ENCODE data around the gene WNT9A. TPM values are rescaled to one million over a fixed set of nuclear protein-coding genes. Genes with fewer than 3 reads are reported as not detected.

The WNT9A gene
- total RNA-seq, 1 donor from 2014 or later = 10.2 TPM

GRCh38 chr1:227958617-227959324, 11.0 kb upstream of the WNT9A start:
- Histone ChIP-seq H3K27ac (no peak overlapping the region), H3K4me1 (no peaks in the 10 kb centered on the region), H3K9me3 (peaks cover 4% of the 10 kb centered on the region), H3K4me3 (no peak overlapping the region), H3K36me3 (no peaks in the 10 kb centered on the region), H3K27me3 (peaks cover 24% of the 10 kb centered on the region)
- DNase-seq = no peak
- no peak for TF ChIP-seq CTCF (IDR thresholded peaks at IDR 0.05)
- no peak for ATAC-seq
- intact Hi-C loops (cut with DNase I) = no loop called here

- Histone ChIP-seq H3K27ac (no peak overlapping the region), H3K9me3 (peaks cover 4% of the 10 kb centered on the region), H3K4me3 (no peak overlapping the region), H3K4me1 (no peaks in the 10 kb centered on the region), H3K36me3 (no peaks in the 10 kb centered on the region), H3K27me3 (peaks cover 24% of the 10 kb centered on the region)
- no peak for TF ChIP-seq CTCF (IDR thresholded peaks at IDR 0.05)
- DNase-seq (no peak), ATAC-seq (no peak)
- intact Hi-C loops (cut with DNase I) = no loop called here
These were observed 8.1 kb upstream of the WNT9A start for GRCh38 chr1:227955808-227956207.

GRCh38 chr1:227954163-227954850, 6.6 kb upstream of the WNT9A start:
- peaks cover 24% of the 10 kb centered on the region for H3K27me3 ChIP-seq

GRCh38 chr1:227953022-227953412, 5.3 kb upstream of the WNT9A start:
- Histone ChIP-seq H3K36me3 (no peaks in the 10 kb centered on the region), H3K27me3 (peaks cover 35% of the 10 kb centered on the region)

More at GRCh38 chr1:227954163-227954850, 6.6 kb upstream of the WNT9A start:
- H3K36me3 ChIP-seq = no peaks in the 10 kb centered on the region
- H3K9me3 ChIP-seq = peaks cover 4% of the 10 kb centered on the region
- H3K27ac ChIP-seq = no peak overlapping the region
- intact Hi-C loops (cut with DNase I) = no loop called here
- ATAC-seq (no peak), DNase-seq (no peak)
- no peaks in the 10 kb centered on the region for H3K4me1 ChIP-seq
- no peak for TF ChIP-seq CTCF (IDR thresholded peaks at IDR 0.05)
- no peak overlapping the region for H3K4me3 ChIP-seq

GRCh38 chr1:227952374-227953021, 4.8 kb upstream of the WNT9A start:
- no peaks in the 10 kb centered on the region for H3K36me3 ChIP-seq
- peak; percentile 50 for DNase-seq
- no peak overlapping the region for H3K4me3 ChIP-seq
- peaks cover 6% of the 10 kb centered on the region for H3K4me1 ChIP-seq
- peaks cover 31% of the 10 kb centered on the region for H3K27me3 ChIP-seq
- no peak overlapping the region for H3K27ac ChIP-seq
- H3K9me3 ChIP-seq = peaks cover 4% of the 10 kb centered on the region
- no peak for TF ChIP-seq CTCF (IDR thresholded peaks at IDR 0.05)
- intact Hi-C loops (cut with DNase I) = no loop called here
- no peak for ATAC-seq

More at GRCh38 chr1:227953022-227953412, 5.3 kb upstream of the WNT9A start:
- Histone ChIP-seq H3K9me3 (peaks cover 4% of the 10 kb centered on the region), H3K4me3 (no peak overlapping the region), H3K27ac (no peak overlapping the region), H3K4me1 (peaks cover 6% of the 10 kb centered on the region)
- ATAC-seq (no peak), DNase-seq (no peak)
- TF ChIP-seq CTCF (IDR thresholded peaks at IDR 0.05) = no peak
- intact Hi-C loops (cut with DNase I) = no loop called here
